BJ (cell line): Measurements from ENCODE around the gene ROGDI. TPM values are rescaled to one million over a fixed set of nuclear protein-coding genes. Genes with fewer than 3 reads are reported as not detected.

Source experiments
- CTCF ChIA-PET: fragments of 350-600 bp; formaldehyde crosslinking; extraction: SDS; loops from one replicate; lab custom pipeline; 2021; ENCODE audit warnings: antibody characterized with exemption, inconsistent platforms; lab: Yijun Ruan, JAX
- POLR2A ChIA-PET: fragments of 300-600 bp; sonication (Branson Sonifier 250); formaldehyde crosslinking; extraction: SDS; loops from one replicate; lab custom pipeline; 2021; ENCODE audit warnings: antibody characterized with exemption; lab: Charles Lee
- DNase-seq: peaks from one replicate; pipeline ENCODE4 v3.0.0-alpha.2; 2011; ENCODE audit warnings: low read depth
- H3K27me3 ChIP-seq: 2 replicates; pipeline ENCODE4 v1.6.0; 2011; ENCODE audit warnings: low read length; ENCODE audit not compliant: control insufficient read depth, insufficient read depth
- H3K36me3 ChIP-seq: 2 replicates; pipeline ENCODE4 v1.5.1; 2011; ENCODE audit warnings: low read length; ENCODE audit not compliant: control insufficient read depth, insufficient read depth
- H3K4me3 ChIP-seq: 2 replicates; pipeline ENCODE4 v1.5.1; 2011; ENCODE audit warnings: low read depth, mild to moderate bottlenecking, control low read depth, low read length
- CTCF ChIP-seq: IDR thresholded peaks from 2 replicates; pipeline ENCODE4 v1.5.1; 2011; ENCODE audit warnings: low read depth, mild to moderate bottlenecking, control low read depth, inconsistent platforms, low read length, moderate library complexity; ENCODE audit not compliant: insufficient read depth
- polyA plus RNA-seq: library from polyadenylated mRNA; depleted of rRNA; stranded (reverse); fragments of >200 nt; gene quantifications from 2 replicates; pipeline ENCODE4 v1.2.3, GENCODE V29; 2011

ROGDI gene
- polyA plus RNA-seq, 1 experiment: 31.9 TPM

- no peaks in the 10 kb centered on the region for H3K27me3 ChIP-seq
- ChIA-PET CTCF (no interaction called here), POLR2A (no interaction called here)
- no peak for TF ChIP-seq CTCF
- no peak for DNase-seq
- peaks cover 31% of the 10 kb centered on the region for H3K36me3 ChIP-seq
- H3K4me3 ChIP-seq: no peak overlapping the region
Measured at GRCh38 chr16:4814046-4814445, 11.6 kb upstream of the ROGDI start.

GRCh38 chr16:4813251-4814003 is 11.0 kb upstream of the ROGDI start:
- Histone ChIP-seq H3K4me3 (no peak overlapping the region), H3K27me3 (no peaks in the 10 kb centered on the region), H3K36me3 (peaks cover 31% of the 10 kb centered on the region)
- ChIA-PET POLR2A (no interaction called here), CTCF (no interaction called here)
- no peak for DNase-seq
- TF ChIP-seq CTCF: no peak

GRCh38 chr16:4811773-4812172 is 9.3 kb upstream of the ROGDI start:
- Histone ChIP-seq H3K36me3 (peaks cover 26% of the 10 kb centered on the region), H3K4me3 (no peak overlapping the region), H3K27me3 (no peaks in the 10 kb centered on the region)
- ChIA-PET POLR2A (no interaction called here), CTCF (interaction anchor here (1.3 kb wide), 1 partner anchor 15 kb away, joined by 3 read pairs; no protein-coding TSS in a partner anchor)
- no peak for TF ChIP-seq CTCF
- no peak for DNase-seq

DNA sequence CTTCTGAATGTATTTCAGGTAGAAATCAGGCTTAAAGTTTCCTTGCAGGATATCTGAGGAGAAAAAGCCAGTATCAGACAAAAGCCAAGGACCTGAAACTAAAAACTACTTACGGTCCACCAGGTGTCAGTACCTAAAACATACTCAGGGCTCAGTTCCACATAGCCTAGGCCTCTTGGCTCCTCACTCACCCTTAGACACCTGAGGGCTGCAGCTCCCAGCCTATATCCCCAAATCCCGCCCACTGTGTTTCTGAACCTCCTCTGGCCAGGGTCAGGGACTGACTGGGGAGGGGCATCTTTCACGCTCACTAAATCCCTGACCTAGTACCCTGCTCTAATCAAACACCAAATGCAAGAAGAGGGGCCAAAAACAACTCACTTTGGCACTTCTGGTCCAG is 8.8 kb upstream of the ROGDI start:
- ChIA-PET CTCF (interaction anchor here (1.3 kb wide), 1 partner anchor 16 kb away, joined by 3 read pairs; no protein-coding TSS in a partner anchor), POLR2A (no interaction called here)
- peaks cover 26% of the 10 kb centered on the region for H3K36me3 ChIP-seq
- no peaks in the 10 kb centered on the region for H3K27me3 ChIP-seq
- DNase-seq: no peak
- H3K4me3 ChIP-seq: no peak overlapping the region
- TF ChIP-seq CTCF: no peak

DNA sequence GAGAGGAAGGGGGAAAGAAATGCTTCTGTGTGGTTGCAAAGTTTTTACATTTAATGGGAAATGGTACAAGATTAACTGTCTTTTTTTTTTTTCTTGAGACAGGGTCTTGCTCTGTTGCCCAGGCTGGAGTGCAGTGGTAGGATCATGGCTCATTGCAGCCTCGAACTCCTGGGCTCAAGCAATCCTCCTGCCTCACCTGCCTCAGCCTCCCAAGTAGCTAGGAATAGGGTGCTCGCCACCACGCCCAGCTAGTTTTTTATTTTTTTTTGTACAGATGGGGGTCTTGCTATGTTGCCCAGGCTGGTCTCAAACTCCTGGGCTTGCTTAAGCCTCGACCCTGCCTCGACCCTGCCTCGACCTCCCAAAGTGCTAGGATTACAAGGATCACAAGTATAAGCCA is 3.8 kb upstream of the ROGDI start:
- no peak for DNase-seq
- POLR2A ChIA-PET: no interaction called here
- Histone ChIP-seq H3K36me3 (peaks cover 13% of the 10 kb centered on the region), H3K4me3 (no peak overlapping the region), H3K27me3 (no peaks in the 10 kb centered on the region)
- TF ChIP-seq CTCF: no peak
- CTCF ChIA-PET: no interaction called here
